ENCODE results near the gene STUM. TPM values are rescaled to one million over a fixed set of nuclear protein-coding genes. Genes with fewer than 3 reads are reported as not detected.

The STUM gene
- total and polyA plus RNA-seq, 8 donors = 0.15 to 2.1 (median 1.4) TPM

- Histone ChIP-seq H3K4me1 (no peaks in the 10 kb centered on the region), H3K27me3 (no peaks in the 10 kb centered on the region), H3K4me3 (no peak overlapping the region), H3K27ac (no peak overlapping the region), H3K9me3 (no peaks in the 10 kb centered on the region), H3K36me3 (no peaks in the 10 kb centered on the region)
- ATAC-seq (no peak), DNase-seq (no peak)
- no peak for TF ChIP-seq CTCF (IDR thresholded peaks at IDR 0.05)
- intact Hi-C loops (cut with DNase I) = no loop called here
Measured at GRCh38 chr1:226571893-226572292, 23.3 kb downstream of the STUM start.

- Histone ChIP-seq H3K4me1 (no peaks in the 10 kb centered on the region), H3K9me3 (no peaks in the 10 kb centered on the region), H3K27ac (no peak overlapping the region), H3K36me3 (no peaks in the 10 kb centered on the region), H3K4me3 (no peak overlapping the region), H3K27me3 (no peaks in the 10 kb centered on the region)
- TF ChIP-seq CTCF (IDR thresholded peaks at IDR 0.05) = no peak
- ATAC-seq (no peak), DNase-seq (no peak)
- intact Hi-C loops (cut with DNase I) = no loop called here
Measured at GRCh38 chr1:226572325-226572726, 23.8 kb downstream of the STUM start.

- DNase-seq = no peak
- intact Hi-C loops (cut with DNase I) = no loop called here
- Histone ChIP-seq H3K27ac (no peak overlapping the region), H3K9me3 (no peaks in the 10 kb centered on the region), H3K4me3 (no peak overlapping the region), H3K27me3 (no peaks in the 10 kb centered on the region), H3K4me1 (no peaks in the 10 kb centered on the region), H3K36me3 (no peaks in the 10 kb centered on the region)
- ATAC-seq = no peak
- TF ChIP-seq CTCF (IDR thresholded peaks at IDR 0.05) = no peak
Measured at GRCh38 chr1:226574044-226574443, 25.5 kb downstream of the STUM start.

GRCh38 chr1:226574591-226575435 is 26.2 kb downstream of the STUM start:
- DNase-seq (no peak), ATAC-seq (no peak)
- intact Hi-C loops (cut with DNase I) = no loop called here
- Histone ChIP-seq H3K27ac (no peak overlapping the region), H3K4me3 (no peak overlapping the region), H3K4me1 (no peaks in the 10 kb centered on the region), H3K27me3 (no peaks in the 10 kb centered on the region), H3K9me3 (no peaks in the 10 kb centered on the region), H3K36me3 (no peaks in the 10 kb centered on the region)
- no peak for TF ChIP-seq CTCF (IDR thresholded peaks at IDR 0.05)

GRCh38 chr1:226575436-226575720 is 26.8 kb downstream of the STUM start:
- Histone ChIP-seq H3K27me3 (no peaks in the 10 kb centered on the region), H3K27ac (no peak overlapping the region), H3K9me3 (no peaks in the 10 kb centered on the region), H3K4me1 (no peaks in the 10 kb centered on the region), H3K4me3 (no peak overlapping the region), H3K36me3 (no peaks in the 10 kb centered on the region)
- DNase-seq = no peak
- no peak for TF ChIP-seq CTCF (IDR thresholded peaks at IDR 0.05)
- intact Hi-C loops (cut with DNase I) = no loop called here
- ATAC-seq = no peak

Data from left lung (tissue), 10 donors.